Adrenal gland (tissue), 12 donors: ENCODE measurements around the gene GMFB. TPM values are rescaled to one million over a fixed set of nuclear protein-coding genes. Genes with fewer than 3 reads are reported as not detected.
"Not testable (repeated sequence)": the region's sequence is repeated elsewhere in the genome, so short reads cannot be mapped to it uniquely, and the experiment has no call there.

Experiments
- DNase-seq, 7 donors: peaks; one replicate each; pipeline ENCODE4 v3.0.0-alpha.2; 2019 to 2020
- H3K27ac ChIP-seq, 5 donors: fragments of 200-600 bp; sonication (generic) in 4 of 5; 1 replicate in 3 of 5; 2 replicates in 2 of 5; pipeline versions ENCODE4 v1.5.1 to v1.8.0; 2016 to 2020; ENCODE audit warnings: mild to moderate bottlenecking in 1 of 5
- H3K27me3 ChIP-seq: fragments of 200-600 bp; 2 replicates; pipeline ENCODE4 v1.8.0; 2021
- H3K36me3 ChIP-seq, 2 donors: fragments of 200-600 bp; replicated peaks in 1 of 2; 1 replicate in 1 of 2; 2 replicates in 1 of 2; pipeline versions ENCODE4 v1.5.1 to v1.8.0; 2018 to 2022
- H3K4me1 ChIP-seq, 2 donors: fragments of 200-600 bp; replicated peaks in 1 of 2; 1 replicate in 1 of 2; 2 replicates in 1 of 2; pipeline versions ENCODE4 v1.5.1 to v1.8.0; 2018 to 2021
- H3K4me3 ChIP-seq, 4 donors: fragments of 200-600 bp; sonication (generic) in 3 of 4; one replicate each; pipeline ENCODE4 v1.5.1; 2016 to 2018
- H3K9me3 ChIP-seq, 3 donors: fragments of 200-600 bp; sonication (generic) in 1 of 3; replicated peaks in 1 of 3; 1 replicate in 2 of 3; 2 replicates in 1 of 3; pipeline versions ENCODE4 v1.5.1 to v1.8.0; 2016 to 2021
- POLR2A ChIP-seq, 2 donors: fragments of 450-650 bp; IDR thresholded peaks; one replicate each; pipeline ENCODE4 v1.6.1; 2017; ENCODE audit warnings: antibody characterized with exemption in 2 of 2, mild to moderate bottlenecking in 2 of 2, moderate library complexity in 1 of 2
- WGBS, 4 donors: extraction: QIAGEN DNeasy Blood & Tissue Kit in 2 of 4; methylation state at CpG; one replicate each; pipeline versions ENCODE4 v1.1.5 to v1.1.7; 2013 to 2017; 5-methylcytosine and 5-hydroxymethylcytosine counted together
- intact Hi-C, 2 donors: fragments of 100-400 bp; cut with DNase I; formaldehyde crosslinking; loops; one replicate each; pipeline versions ENCODE4 v1.14.1 to v1.15.0; 2022 to 2023
- polyA plus RNA-seq, 3 donors: library from polyadenylated mRNA; stranded (reverse); fragments of 200-250 nt in 2 of 3; fragments of 350-450 nt in 1 of 3; fragmentation: Illumina TruSeq in 1 of 3; extraction: RNeasy Lipid Tissue Mini Kit (QIAGEN cat#74804) in 1 of 3; gene quantifications; one replicate each; pipeline ENCODE4 v1.2.3, GENCODE V29; 2013 to 2014
- total RNA-seq, 9 donors: library from RNA; depleted of rRNA in 4 of 9; stranded (reverse); fragments of >200 nt in 4 of 9; fragments of 120-200 nt in 1 of 9; fragmentation: NEBNext Ultra II Directional in 1 of 9; extraction: Animal tissue kit (Norgen Biotek cat#: 25700) in 1 of 9; gene quantifications; one replicate each; pipeline versions ENCODE4 v1.1.0 to v1.2.4, GENCODE V29; 2013 to 2023
- TF ChIP-seq, protein P1 (sequence below), 6 experiments: fragments of 450-650 bp in 4 of 6; fragments of 200-600 bp in 2 of 6; sonication (generic) in 1 of 6; IDR thresholded peaks; 1 replicate in 5 of 6; 2 replicates in 1 of 6; pipeline versions ENCODE4 v1.5.1 to v1.8.0; 2016 to 2021; ENCODE audit warnings: antibody characterized with exemption in 6 of 6, mild to moderate bottlenecking in 2 of 6, moderate library complexity in 1 of 6
- donor health status: healthy with polysubstance abuse.
- donor health status: Bipolar disorder and iron deficiency.
- donor health status: DM: yes; HTN: yes; CAD: no.
- donor health status: DM: no; HTN: no; CAD: no.
- donor health status: DM: no; HTN: no; CAD: no.
- donor health status: DM: yes; HTN: yes; CAD: no.

The GMFB gene
- total and polyA plus RNA-seq, 12 donors: 8.2 to 66.3 (median 45.5) TPM

- TF ChIP-seq, protein P1, sequence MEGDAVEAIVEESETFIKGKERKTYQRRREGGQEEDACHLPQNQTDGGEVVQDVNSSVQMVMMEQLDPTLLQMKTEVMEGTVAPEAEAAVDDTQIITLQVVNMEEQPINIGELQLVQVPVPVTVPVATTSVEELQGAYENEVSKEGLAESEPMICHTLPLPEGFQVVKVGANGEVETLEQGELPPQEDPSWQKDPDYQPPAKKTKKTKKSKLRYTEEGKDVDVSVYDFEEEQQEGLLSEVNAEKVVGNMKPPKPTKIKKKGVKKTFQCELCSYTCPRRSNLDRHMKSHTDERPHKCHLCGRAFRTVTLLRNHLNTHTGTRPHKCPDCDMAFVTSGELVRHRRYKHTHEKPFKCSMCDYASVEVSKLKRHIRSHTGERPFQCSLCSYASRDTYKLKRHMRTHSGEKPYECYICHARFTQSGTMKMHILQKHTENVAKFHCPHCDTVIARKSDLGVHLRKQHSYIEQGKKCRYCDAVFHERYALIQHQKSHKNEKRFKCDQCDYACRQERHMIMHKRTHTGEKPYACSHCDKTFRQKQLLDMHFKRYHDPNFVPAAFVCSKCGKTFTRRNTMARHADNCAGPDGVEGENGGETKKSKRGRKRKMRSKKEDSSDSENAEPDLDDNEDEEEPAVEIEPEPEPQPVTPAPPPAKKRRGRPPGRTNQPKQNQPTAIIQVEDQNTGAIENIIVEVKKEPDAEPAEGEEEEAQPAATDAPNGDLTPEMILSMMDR (IDR thresholded peaks at IDR 0.05): peak; percentile 71 to 95 (median 90)
- peak; percentile 30 to 65 for TF ChIP-seq POLR2A (IDR thresholded peaks at IDR 0.05)
Observed at GRCh38 chr14:54440873-54441868, 47.6 kb downstream of the GMFB start, which contains the start of gene CNIH1. TSS of gene CNIH1 (minus strand) at chr14:54441374. CDS start at chr14:54441327, 47 bp downstream.

DNA sequence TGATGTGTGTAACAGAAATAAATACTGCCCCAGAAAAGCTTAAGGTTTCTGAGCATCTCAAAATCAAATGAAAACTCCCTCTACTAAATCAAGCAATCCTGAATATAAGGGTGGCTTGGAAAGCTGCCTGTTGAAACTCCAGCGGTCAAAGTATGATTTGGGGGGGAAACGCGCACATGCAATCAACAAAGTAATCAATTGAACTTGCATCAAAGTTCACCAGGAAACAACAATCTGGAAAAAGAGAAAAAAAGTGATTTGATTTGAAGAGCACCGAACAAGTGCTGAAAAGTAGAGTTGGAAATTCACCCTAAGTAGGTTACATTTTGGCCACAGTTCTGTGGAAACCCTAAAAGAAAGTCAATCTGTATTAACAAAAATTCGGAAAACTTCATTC lies 48.3 kb downstream of the GMFB start:
- intact Hi-C loops: no loop called here
- 1 to 2% (median 2%) methylated on average over 5 of the region's 5 CpGs for WGBS, 4 donors

More at GRCh38 chr14:54440873-54441868, 47.6 kb downstream of the GMFB start, which contains the start of gene CNIH1:
- Histone ChIP-seq H3K9me3 (no peaks in the 10 kb centered on the region), H3K27ac (peak within 1 kb of the TSS in 4 of 5 donors; percentile 85 to 99 (median 94)), H3K36me3 (no peaks in the 10 kb centered on the region), H3K4me1 (peaks cover 13 to 19% of the 10 kb centered on the region in 2 donors), H3K27me3 (no peaks in the 10 kb centered on the region), H3K4me3 (peak within 1 kb of the TSS in 3 of 4 donors; percentile 46 to 87 (median 50))
- DNase-seq: peak; percentile 89 to 96 (median 93)
- intact Hi-C loops: no loop called here
- WGBS, 4 donors: 0 to 1% (median 0%) methylated on average over 23 to 100 of the region's 100 CpGs

DNA sequence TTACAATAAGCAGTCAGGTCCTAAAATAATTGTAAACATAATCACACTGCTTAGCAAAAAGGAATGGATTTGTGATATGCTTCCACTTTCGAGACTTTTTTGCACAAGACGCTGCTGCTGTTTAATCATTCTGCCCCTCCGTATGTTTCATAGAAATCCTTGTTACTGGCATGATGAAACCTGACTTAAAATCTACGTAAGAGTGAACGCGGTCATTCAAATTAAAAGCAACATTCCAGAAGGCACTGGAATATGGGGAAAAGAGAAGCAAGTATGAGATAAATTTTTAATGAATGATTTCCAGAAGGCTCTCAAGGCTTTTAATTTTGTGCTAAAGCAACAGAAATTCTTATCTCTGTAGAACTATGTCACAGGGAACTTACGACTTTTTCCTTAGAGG lies 48.7 kb downstream of the GMFB start:
- Histone ChIP-seq H3K4me1 (peaks cover 13 to 30% of the 10 kb centered on the region in 2 donors), H3K27me3 (no peaks in the 10 kb centered on the region), H3K27ac (peak overlapping the region in 3 of 5 donors; percentile 93 to 99 (median 94)), H3K36me3 (no peaks in the 10 kb centered on the region), H3K9me3 (no peaks in the 10 kb centered on the region), H3K4me3 (peak overlapping the region in 2 of 4 donors; percentile 46 to 87)
- 51 to 63% (median 61%) methylated on average over 7 of the region's 7 CpGs for WGBS, 4 donors
- intact Hi-C loops: no loop called here
- no peak for DNase-seq
- no peak for TF ChIP-seq POLR2A (IDR thresholded peaks at IDR 0.05)
- TF ChIP-seq, protein P1 (IDR thresholded peaks at IDR 0.05): no peak

More for the DNA sequence above, 48.3 kb downstream of the GMFB start:
- Histone ChIP-seq H3K4me1 (peaks cover 13 to 26% of the 10 kb centered on the region in 2 donors), H3K27me3 (no peaks in the 10 kb centered on the region), H3K27ac (peak overlapping the region in 4 of 5 donors; percentile 85 to 99 (median 94)), H3K9me3 (no peaks in the 10 kb centered on the region), H3K36me3 (no peaks in the 10 kb centered on the region), H3K4me3 (peak overlapping the region in 2 of 4 donors; percentile 46 to 87)
- no peak for DNase-seq
- TF ChIP-seq, protein P1 (IDR thresholded peaks at IDR 0.05): no peak
- TF ChIP-seq POLR2A (IDR thresholded peaks at IDR 0.05): no peak

GRCh38 chr14:54438703-54439102 lies 50.1 kb downstream of the GMFB start:
- no peak overlapping the region for H3K27ac ChIP-seq
- H3K27me3 ChIP-seq: no peaks in the 10 kb centered on the region
- peaks cover 13 to 38% of the 10 kb centered on the region in 2 donors for H3K4me1 ChIP-seq
- intact Hi-C loops: no loop called here
- H3K36me3 ChIP-seq: no peaks in the 10 kb centered on the region
- TF ChIP-seq, protein P1 (IDR thresholded peaks at IDR 0.05): no peak
- TF ChIP-seq POLR2A (IDR thresholded peaks at IDR 0.05): no peak
- H3K4me3 ChIP-seq: no peak overlapping the region
- H3K9me3 ChIP-seq: no peaks in the 10 kb centered on the region
- no peak for DNase-seq
- WGBS, 4 donors: 87 to 96% (median 92%) methylated on average over 4 of the region's 4 CpGs

GRCh38 chr14:54437954-54438353 lies 50.8 kb downstream of the GMFB start:
- H3K27me3 ChIP-seq, H3K27ac ChIP-seq, H3K4me3 ChIP-seq, DNase-seq, H3K36me3 ChIP-seq, intact Hi-C loops, H3K9me3 ChIP-seq: not testable (repeated sequence)
- H3K4me1 ChIP-seq: peaks cover 13 to 45% of the 10 kb centered on the region in 2 donors
- WGBS, 4 donors: 93 to 99% (median 97%) methylated on average over 4 of the region's 4 CpGs
